GM12892 (cell line): ENCODE data around the gene SYNPO.

ENCODE experiments used
- POLR2A ChIP-seq: IDR thresholded peaks from 2 replicates; pipeline ENCODE4 v1.6.1; 2011; ENCODE audit warnings: low read depth, low read length, control low read depth
- POLR2AphosphoS5 ChIP-seq: IDR thresholded peaks from 2 replicates; pipeline ENCODE4 v1.6.1; 2011; ENCODE audit warnings: low read depth, low read length, control low read depth

- no peak for TF ChIP-seq POLR2A
- TF ChIP-seq POLR2AphosphoS5 = no peak
These were observed 13.5 kb downstream of the SYNPO start for GRCh38 chr5:150653762-150654556.
